ENCODE data around the gene BPIFB6.

- TF ChIP-seq EZH2 (IDR thresholded peaks at IDR 0.05; ENCODE audit: low read length) (no peak), CTCF (optimal IDR thresholded peaks at IDR 0.05 in 1 of 3, IDR thresholded peaks at IDR 0.05 in 1 of 3, conservative IDR thresholded peaks at IDR 0.05 in 1 of 3; ENCODE audit: extremely low read depth in 1 of 3, insufficient read depth in 2 of 3, low read length in 3 of 3) (no peak)
These were observed 16.3 kb upstream of the BPIFB6 start for GRCh38 chr20:33015114-33015484.

Data from keratinocyte (primary cell).